ENCODE results near the gene C16orf54.
"Not testable (repeated sequence)": the region's sequence is repeated elsewhere in the genome, so short reads cannot be mapped to it uniquely, and the experiment has no call there.

C16orf54 gene

GRCh38 chr16:29746518-29746917, 728 bp upstream of the C16orf54 start:
- not testable (repeated sequence) for H3K36me3 ChIP-seq (ENCODE audit: control insufficient read depth, insufficient read depth, low read length, severe bottlenecking); H3K9ac ChIP-seq (ENCODE audit: low read length); DNase-seq (ENCODE audit: low read depth); H3K9me3 ChIP-seq (ENCODE audit: control insufficient read depth, low read length); H3K4me3 ChIP-seq (ENCODE audit: low read length); H3K4me1 ChIP-seq (ENCODE audit: control insufficient read depth, insufficient read depth, low read length)
- H3K27me3 ChIP-seq (replicated peaks; ENCODE audit: control insufficient read depth, insufficient read depth, low read length) = peaks cover 40% of the 10 kb centered on the region

- Histone ChIP-seq H3K4me1 (ENCODE audit: control insufficient read depth, insufficient read depth, low read length) (no peaks in the 10 kb centered on the region), H3K9ac (ENCODE audit: low read length) (no peak overlapping the region), H3K4me3 (ENCODE audit: low read length) (no peak overlapping the region), H3K36me3 (ENCODE audit: control insufficient read depth, insufficient read depth, low read length, severe bottlenecking) (no peaks in the 10 kb centered on the region), H3K9me3 (ENCODE audit: control insufficient read depth, low read length) (no peaks in the 10 kb centered on the region), H3K27me3 (replicated peaks; ENCODE audit: control insufficient read depth, insufficient read depth, low read length) (peaks cover 51% of the 10 kb centered on the region)
- no peak for DNase-seq (ENCODE audit: low read depth)
These were observed 503 bp downstream of the C16orf54 start for GRCh38 chr16:29745121-29745852.

GRCh38 chr16:29744541-29745101, 1.2 kb downstream of the C16orf54 start:
- Histone ChIP-seq H3K9ac (ENCODE audit: low read length) (no peak overlapping the region), H3K4me3 (ENCODE audit: low read length) (no peak overlapping the region), H3K36me3 (ENCODE audit: control insufficient read depth, insufficient read depth, low read length, severe bottlenecking) (no peaks in the 10 kb centered on the region), H3K4me1 (ENCODE audit: control insufficient read depth, insufficient read depth, low read length) (no peaks in the 10 kb centered on the region), H3K9me3 (ENCODE audit: control insufficient read depth, low read length) (no peaks in the 10 kb centered on the region), H3K27me3 (replicated peaks; ENCODE audit: control insufficient read depth, insufficient read depth, low read length) (peaks cover 51% of the 10 kb centered on the region)
- no peak for DNase-seq (ENCODE audit: low read depth)

GRCh38 chr16:29743827-29744531, 1.8 kb downstream of the C16orf54 start:
- no peak for DNase-seq (ENCODE audit: low read depth)
- Histone ChIP-seq H3K4me1 (ENCODE audit: control insufficient read depth, insufficient read depth, low read length) (no peaks in the 10 kb centered on the region), H3K36me3 (ENCODE audit: control insufficient read depth, insufficient read depth, low read length, severe bottlenecking) (no peaks in the 10 kb centered on the region), H3K27me3 (replicated peaks; ENCODE audit: control insufficient read depth, insufficient read depth, low read length) (peaks cover 51% of the 10 kb centered on the region), H3K9ac (ENCODE audit: low read length) (no peak overlapping the region), H3K9me3 (ENCODE audit: control insufficient read depth, low read length) (no peaks in the 10 kb centered on the region), H3K4me3 (ENCODE audit: low read length) (no peak overlapping the region)

GRCh38 chr16:29743475-29743826, 2.3 kb downstream of the C16orf54 start:
- Histone ChIP-seq H3K4me3 (ENCODE audit: low read length) (no peak overlapping the region), H3K36me3 (ENCODE audit: control insufficient read depth, insufficient read depth, low read length, severe bottlenecking) (no peaks in the 10 kb centered on the region), H3K27me3 (replicated peaks; ENCODE audit: control insufficient read depth, insufficient read depth, low read length) (peaks cover 51% of the 10 kb centered on the region), H3K9me3 (ENCODE audit: control insufficient read depth, low read length) (no peaks in the 10 kb centered on the region), H3K9ac (ENCODE audit: low read length) (no peak overlapping the region), H3K4me1 (ENCODE audit: control insufficient read depth, insufficient read depth, low read length) (no peaks in the 10 kb centered on the region)
- no peak for DNase-seq (ENCODE audit: low read depth)

- Histone ChIP-seq H3K36me3 (ENCODE audit: control insufficient read depth, insufficient read depth, low read length, severe bottlenecking) (no peaks in the 10 kb centered on the region), H3K4me3 (ENCODE audit: low read length) (no peak overlapping the region), H3K9ac (ENCODE audit: low read length) (no peak overlapping the region), H3K27me3 (replicated peaks; ENCODE audit: control insufficient read depth, insufficient read depth, low read length) (peaks cover 56% of the 10 kb centered on the region), H3K9me3 (ENCODE audit: control insufficient read depth, low read length) (no peaks in the 10 kb centered on the region), H3K4me1 (ENCODE audit: control insufficient read depth, insufficient read depth, low read length) (no peaks in the 10 kb centered on the region)
- DNase-seq (ENCODE audit: low read depth) = no peak
These were observed 3.0 kb downstream of the C16orf54 start for GRCh38 chr16:29742683-29743275.

GRCh38 chr16:29740630-29741015, 5.2 kb downstream of the C16orf54 start:
- peaks cover 58% of the 10 kb centered on the region for H3K27me3 ChIP-seq (replicated peaks; ENCODE audit: control insufficient read depth, insufficient read depth, low read length)
- not testable (repeated sequence) for H3K36me3 ChIP-seq (ENCODE audit: control insufficient read depth, insufficient read depth, low read length, severe bottlenecking); H3K4me1 ChIP-seq (ENCODE audit: control insufficient read depth, insufficient read depth, low read length); H3K4me3 ChIP-seq (ENCODE audit: low read length); H3K9me3 ChIP-seq (ENCODE audit: control insufficient read depth, low read length); DNase-seq (ENCODE audit: low read depth); H3K9ac ChIP-seq (ENCODE audit: low read length)

GRCh38 chr16:29739927-29740629, 5.7 kb downstream of the C16orf54 start:
- not testable (repeated sequence) for H3K36me3 ChIP-seq (ENCODE audit: control insufficient read depth, insufficient read depth, low read length, severe bottlenecking); DNase-seq (ENCODE audit: low read depth); H3K4me3 ChIP-seq (ENCODE audit: low read length); H3K4me1 ChIP-seq (ENCODE audit: control insufficient read depth, insufficient read depth, low read length); H3K9me3 ChIP-seq (ENCODE audit: control insufficient read depth, low read length); H3K9ac ChIP-seq (ENCODE audit: low read length)
- H3K27me3 ChIP-seq (replicated peaks; ENCODE audit: control insufficient read depth, insufficient read depth, low read length) = peaks cover 52% of the 10 kb centered on the region

- Histone ChIP-seq H3K9me3 (ENCODE audit: control insufficient read depth, low read length) (peaks cover 4% of the 10 kb centered on the region), H3K36me3 (ENCODE audit: control insufficient read depth, insufficient read depth, low read length, severe bottlenecking) (no peaks in the 10 kb centered on the region), H3K4me1 (ENCODE audit: control insufficient read depth, insufficient read depth, low read length) (no peaks in the 10 kb centered on the region), H3K9ac (ENCODE audit: low read length) (no peak overlapping the region), H3K27me3 (replicated peaks; ENCODE audit: control insufficient read depth, insufficient read depth, low read length) (peaks cover 46% of the 10 kb centered on the region), H3K4me3 (ENCODE audit: low read length) (no peak overlapping the region)
- no peak for DNase-seq (ENCODE audit: low read depth)
These were observed 7.3 kb downstream of the C16orf54 start for GRCh38 chr16:29738514-29738913.

GRCh38 chr16:29737713-29738112, 8.1 kb downstream of the C16orf54 start:
- H3K27me3 ChIP-seq (replicated peaks; ENCODE audit: control insufficient read depth, insufficient read depth, low read length) = peaks cover 44% of the 10 kb centered on the region
- no peaks in the 10 kb centered on the region for H3K4me1 ChIP-seq (ENCODE audit: control insufficient read depth, insufficient read depth, low read length)
- H3K9me3 ChIP-seq (ENCODE audit: control insufficient read depth, low read length) = peaks cover 4% of the 10 kb centered on the region
- DNase-seq (ENCODE audit: low read depth) = no peak
- H3K36me3 ChIP-seq (ENCODE audit: control insufficient read depth, insufficient read depth, low read length, severe bottlenecking) = no peaks in the 10 kb centered on the region
- H3K4me3 ChIP-seq (ENCODE audit: low read length) = no peak overlapping the region
- H3K9ac ChIP-seq (ENCODE audit: low read length) = no peak overlapping the region

GRCh38 chr16:29736764-29737163, 9.0 kb downstream of the C16orf54 start:
- H3K27me3 ChIP-seq (replicated peaks; ENCODE audit: control insufficient read depth, insufficient read depth, low read length) = peaks cover 37% of the 10 kb centered on the region
- no peaks in the 10 kb centered on the region for H3K4me1 ChIP-seq (ENCODE audit: control insufficient read depth, insufficient read depth, low read length)
- no peak overlapping the region for H3K9ac ChIP-seq (ENCODE audit: low read length)
- H3K9me3 ChIP-seq (ENCODE audit: control insufficient read depth, low read length) = peaks cover 4% of the 10 kb centered on the region
- no peaks in the 10 kb centered on the region for H3K36me3 ChIP-seq (ENCODE audit: control insufficient read depth, insufficient read depth, low read length, severe bottlenecking)
- no peak overlapping the region for H3K4me3 ChIP-seq (ENCODE audit: low read length)
- DNase-seq (ENCODE audit: low read depth) = no peak
